Stimulated activated CD4-positive, alpha-beta T cell treated with anti-CD3 and anti-CD28 coated beads, Interleukin-15, amount 100 ng/mL, for 1 hour (primary cell): ENCODE results near the gene TSHZ2.

Source experiments
- DNase-seq, 2 donors: peaks; one replicate each; pipeline ENCODE4 v3.0.0-alpha.2; 2020; ENCODE audit warnings: low read depth in 1 of 2, low spot score in 1 of 2

Gene TSHZ2

GRCh38 chr20:53370345-53370961 lies 398.3 kb downstream of the TSHZ2 start:
- DNase-seq, result no peak

GRCh38 chr20:53371216-53371615 lies 399.1 kb downstream of the TSHZ2 start:
- no peak for DNase-seq

GRCh38 chr20:53376021-53376420 lies 403.9 kb downstream of the TSHZ2 start:
- DNase-seq, result no peak

- DNase-seq, result no peak
Measured at GRCh38 chr20:53379014-53379832, 407.1 kb downstream of the TSHZ2 start.

- DNase-seq, result no peak
Measured at GRCh38 chr20:53379833-53380120, 407.6 kb downstream of the TSHZ2 start.

GRCh38 chr20:53381568-53382262 lies 409.6 kb downstream of the TSHZ2 start:
- no peak for DNase-seq

GRCh38 chr20:53382263-53382844 lies 410.2 kb downstream of the TSHZ2 start:
- no peak for DNase-seq

GRCh38 chr20:53383916-53384315 lies 411.8 kb downstream of the TSHZ2 start:
- DNase-seq, result no peak

- DNase-seq, result no peak
Measured at GRCh38 chr20:53384392-53384791, 412.2 kb downstream of the TSHZ2 start.

- DNase-seq, result no peak
Measured at GRCh38 chr20:53385941-53386767, 414.0 kb downstream of the TSHZ2 start.

GRCh38 chr20:53387983-53388675 lies 416.0 kb downstream of the TSHZ2 start:
- no peak for DNase-seq

GRCh38 chr20:53389516-53390300 lies 417.6 kb downstream of the TSHZ2 start:
- no peak for DNase-seq

- DNase-seq, result no peak
Measured at GRCh38 chr20:53390770-53391169, 418.6 kb downstream of the TSHZ2 start.

- no peak for DNase-seq
Measured at GRCh38 chr20:53394433-53394832, 422.3 kb downstream of the TSHZ2 start.

GRCh38 chr20:53395188-53395923 lies 423.2 kb downstream of the TSHZ2 start:
- DNase-seq, result no peak

- DNase-seq, result no peak
Measured at GRCh38 chr20:53399083-53399482, 426.9 kb downstream of the TSHZ2 start.

- DNase-seq, result no peak
Measured at GRCh38 chr20:53399592-53400335, 427.6 kb downstream of the TSHZ2 start.

- DNase-seq, result no peak
Measured at GRCh38 chr20:53402233-53403005, 430.3 kb downstream of the TSHZ2 start.
